GM12801 (cell line): ENCODE results near the gene STPG2.

ENCODE experiments used
- TF ChIP-seq, protein P1 (sequence below): IDR thresholded peaks from one replicate; pipeline ENCODE4 v1.5.1; 2011; ENCODE audit warnings: control low read depth; ENCODE audit not compliant: insufficient read length; ENCODE audit errors: extremely low read depth

Gene STPG2

GRCh38 chr4:98093662-98094061 is 49.6 kb downstream of the STPG2 start:
- TF ChIP-seq, protein P1, sequence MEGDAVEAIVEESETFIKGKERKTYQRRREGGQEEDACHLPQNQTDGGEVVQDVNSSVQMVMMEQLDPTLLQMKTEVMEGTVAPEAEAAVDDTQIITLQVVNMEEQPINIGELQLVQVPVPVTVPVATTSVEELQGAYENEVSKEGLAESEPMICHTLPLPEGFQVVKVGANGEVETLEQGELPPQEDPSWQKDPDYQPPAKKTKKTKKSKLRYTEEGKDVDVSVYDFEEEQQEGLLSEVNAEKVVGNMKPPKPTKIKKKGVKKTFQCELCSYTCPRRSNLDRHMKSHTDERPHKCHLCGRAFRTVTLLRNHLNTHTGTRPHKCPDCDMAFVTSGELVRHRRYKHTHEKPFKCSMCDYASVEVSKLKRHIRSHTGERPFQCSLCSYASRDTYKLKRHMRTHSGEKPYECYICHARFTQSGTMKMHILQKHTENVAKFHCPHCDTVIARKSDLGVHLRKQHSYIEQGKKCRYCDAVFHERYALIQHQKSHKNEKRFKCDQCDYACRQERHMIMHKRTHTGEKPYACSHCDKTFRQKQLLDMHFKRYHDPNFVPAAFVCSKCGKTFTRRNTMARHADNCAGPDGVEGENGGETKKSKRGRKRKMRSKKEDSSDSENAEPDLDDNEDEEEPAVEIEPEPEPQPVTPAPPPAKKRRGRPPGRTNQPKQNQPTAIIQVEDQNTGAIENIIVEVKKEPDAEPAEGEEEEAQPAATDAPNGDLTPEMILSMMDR = no peak

- TF ChIP-seq, protein P1 = no peak
Measured at GRCh38 chr4:98092833-98093439, 50.3 kb downstream of the STPG2 start.

- TF ChIP-seq, protein P1 = no peak
Measured at GRCh38 chr4:98081936-98082335, 61.3 kb downstream of the STPG2 start.

GRCh38 chr4:98068495-98068894 is 74.8 kb downstream of the STPG2 start:
- TF ChIP-seq, protein P1 = no peak

DNA sequence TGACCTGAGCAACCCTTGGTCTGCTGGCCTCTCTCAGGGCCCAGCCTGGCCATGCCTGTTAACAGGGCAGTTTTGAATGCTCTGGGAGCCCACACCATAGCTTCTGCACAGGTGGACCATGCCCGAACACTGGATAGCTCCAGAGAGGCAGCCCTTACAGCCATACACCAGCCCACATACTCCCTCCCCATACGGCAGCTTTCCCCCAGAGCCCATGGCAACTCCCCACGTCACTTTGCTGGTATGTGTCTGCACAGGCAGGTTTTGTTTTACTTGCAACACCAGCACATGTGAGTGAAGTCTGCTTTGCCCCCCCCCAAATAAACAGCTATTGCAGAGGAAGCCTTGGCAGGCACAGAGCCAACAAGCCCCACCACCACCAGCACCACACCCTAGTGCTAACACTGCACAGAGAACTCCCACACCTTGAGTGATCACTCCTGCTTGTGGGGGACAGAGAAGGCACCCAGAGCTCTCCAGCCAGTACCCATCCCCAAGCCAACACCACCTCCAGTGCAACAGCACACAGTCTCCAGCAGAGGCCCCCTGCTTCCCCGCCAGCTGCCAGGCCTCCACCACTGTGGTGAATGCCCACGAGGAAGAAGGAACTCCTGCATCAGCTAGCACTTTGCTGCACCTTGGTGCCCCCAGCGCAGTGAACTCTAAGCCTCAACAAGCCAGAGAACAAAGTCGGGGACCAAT is 87.3 kb downstream of the STPG2 start:
- TF ChIP-seq, protein P1 = no peak

DNA sequence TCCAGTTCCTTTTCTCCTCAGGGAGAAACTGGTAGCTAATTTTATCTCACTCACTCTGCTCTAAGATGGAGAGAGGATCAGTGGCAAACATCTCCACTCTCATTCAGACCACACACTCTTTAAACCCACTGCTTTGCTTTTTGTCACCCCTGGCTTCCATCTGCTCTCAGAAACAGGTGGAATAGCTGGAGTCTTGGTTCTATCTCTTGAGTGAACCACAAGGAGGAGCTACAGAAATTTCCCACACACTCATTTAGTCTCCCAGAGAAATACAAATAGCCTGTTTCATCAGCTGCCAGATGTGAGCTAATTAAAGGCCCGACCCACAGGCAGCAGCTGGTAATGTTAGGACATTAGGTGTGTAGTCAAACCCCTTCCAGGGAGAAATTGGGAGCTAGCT is 96.6 kb downstream of the STPG2 start:
- TF ChIP-seq, protein P1 = no peak

- TF ChIP-seq, protein P1 = no peak
Measured at GRCh38 chr4:98030059-98030458, 113.2 kb downstream of the STPG2 start.
